ENCODE measurements around the gene ADAMTS13. TPM values are rescaled to one million over a fixed set of nuclear protein-coding genes. Genes with fewer than 3 reads are reported as not detected.

Gene ADAMTS13
- total and polyA plus RNA-seq, 2 donors (not counting 1 experiment from before 2014, with no cell fraction given) = 0.78 to 3.1 TPM

DNA sequence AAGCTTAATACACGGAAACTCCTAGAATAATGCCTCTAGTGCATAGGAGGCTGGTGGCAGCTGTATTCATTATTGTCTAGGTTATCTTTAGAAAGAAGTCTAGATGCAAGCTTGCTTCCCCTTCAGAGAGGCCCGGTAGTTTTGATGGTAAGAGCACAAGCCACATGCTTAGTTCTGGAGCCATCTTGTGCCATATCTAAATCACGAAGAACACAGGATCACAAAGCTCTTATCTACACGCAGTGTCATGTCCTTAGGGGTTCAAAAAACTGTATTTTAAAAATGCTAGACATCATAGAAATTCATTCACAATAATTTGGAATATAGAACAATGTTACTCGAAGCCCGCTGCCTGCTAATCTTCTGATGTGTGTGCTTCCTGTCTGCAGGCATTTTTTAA lies 43.8 kb downstream of the ADAMTS13 start:
- no peak overlapping the region for H3K4me3 ChIP-seq (replicated peaks in 1 of 4; ENCODE audit: control extremely low read depth in 1 of 4, insufficient read depth in 1 of 4, low read depth in 3 of 4, low read length in 4 of 4)
- TF ChIP-seq EZH2 (IDR thresholded peaks at IDR 0.05; ENCODE audit: low read length, missing control alignments) = no peak
- TF ChIP-seq, protein P1, sequence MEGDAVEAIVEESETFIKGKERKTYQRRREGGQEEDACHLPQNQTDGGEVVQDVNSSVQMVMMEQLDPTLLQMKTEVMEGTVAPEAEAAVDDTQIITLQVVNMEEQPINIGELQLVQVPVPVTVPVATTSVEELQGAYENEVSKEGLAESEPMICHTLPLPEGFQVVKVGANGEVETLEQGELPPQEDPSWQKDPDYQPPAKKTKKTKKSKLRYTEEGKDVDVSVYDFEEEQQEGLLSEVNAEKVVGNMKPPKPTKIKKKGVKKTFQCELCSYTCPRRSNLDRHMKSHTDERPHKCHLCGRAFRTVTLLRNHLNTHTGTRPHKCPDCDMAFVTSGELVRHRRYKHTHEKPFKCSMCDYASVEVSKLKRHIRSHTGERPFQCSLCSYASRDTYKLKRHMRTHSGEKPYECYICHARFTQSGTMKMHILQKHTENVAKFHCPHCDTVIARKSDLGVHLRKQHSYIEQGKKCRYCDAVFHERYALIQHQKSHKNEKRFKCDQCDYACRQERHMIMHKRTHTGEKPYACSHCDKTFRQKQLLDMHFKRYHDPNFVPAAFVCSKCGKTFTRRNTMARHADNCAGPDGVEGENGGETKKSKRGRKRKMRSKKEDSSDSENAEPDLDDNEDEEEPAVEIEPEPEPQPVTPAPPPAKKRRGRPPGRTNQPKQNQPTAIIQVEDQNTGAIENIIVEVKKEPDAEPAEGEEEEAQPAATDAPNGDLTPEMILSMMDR (conservative IDR thresholded peaks at IDR 0.05 in 1 of 2, IDR thresholded peaks at IDR 0.05 in 1 of 2; ENCODE audit: low read depth in 1 of 2, low read length in 2 of 2) = no peak
- no peak for DNase-seq (ENCODE audit: low read depth in 2 of 2)
- no peak overlapping the region for H3K4me2 ChIP-seq (ENCODE audit: extremely low read depth, insufficient read depth, low read length)
- H3K36me3 ChIP-seq (ENCODE audit: control insufficient read depth, insufficient read depth, low read length) = no peaks in the 10 kb centered on the region
- no peaks in the 10 kb centered on the region for H4K20me1 ChIP-seq (ENCODE audit: control insufficient read depth, extremely low read depth, insufficient read depth, low read length)
- no peaks in the 10 kb centered on the region for H3K9me3 ChIP-seq (ENCODE audit: control insufficient read depth, insufficient read depth, low read depth, low read length)
- H3K27ac ChIP-seq (ENCODE audit: insufficient read depth, low read length) = no peak overlapping the region
- H3K79me2 ChIP-seq (ENCODE audit: control insufficient read depth, insufficient read depth, low read length) = no peaks in the 10 kb centered on the region
- no peak overlapping the region for H3K9ac ChIP-seq (ENCODE audit: insufficient read depth, low read length)
- H3K27me3 ChIP-seq (ENCODE audit: control insufficient read depth, insufficient read depth, low read length) = no peaks in the 10 kb centered on the region
- H3K4me1 ChIP-seq (ENCODE audit: control insufficient read depth, extremely low read depth, insufficient read depth, low read length) = no peaks in the 10 kb centered on the region
- no peak overlapping the region for H2AFZ ChIP-seq (ENCODE audit: low read length)

DNA sequence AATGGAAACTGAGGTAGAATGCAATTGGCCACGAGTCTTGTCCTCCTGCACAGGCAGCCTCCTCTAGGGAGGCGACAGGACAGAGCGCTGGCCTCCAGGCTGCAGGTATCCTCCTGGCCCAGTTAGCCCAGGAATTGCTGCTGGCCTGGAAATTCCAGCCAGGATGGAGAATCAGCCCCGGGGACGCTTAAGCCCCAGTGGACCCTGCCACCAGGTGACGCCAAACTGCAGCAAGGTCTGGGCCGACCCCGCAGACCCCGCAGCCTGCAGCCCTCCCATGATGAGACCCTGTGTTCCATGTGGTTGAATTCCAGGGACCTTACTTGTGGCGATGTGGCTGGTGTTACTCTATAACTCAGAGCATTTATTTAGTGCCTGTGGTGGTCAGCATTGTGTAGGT lies 44.9 kb downstream of the ADAMTS13 start:
- no peaks in the 10 kb centered on the region for H3K4me1 ChIP-seq (ENCODE audit: control insufficient read depth, extremely low read depth, insufficient read depth, low read length)
- H3K27me3 ChIP-seq (ENCODE audit: control insufficient read depth, insufficient read depth, low read length) = no peaks in the 10 kb centered on the region
- H3K4me2 ChIP-seq (ENCODE audit: extremely low read depth, insufficient read depth, low read length) = no peak overlapping the region
- H3K9me3 ChIP-seq (ENCODE audit: control insufficient read depth, insufficient read depth, low read depth, low read length) = no peaks in the 10 kb centered on the region
- no peak overlapping the region for H3K4me3 ChIP-seq (replicated peaks in 1 of 4; ENCODE audit: control extremely low read depth in 1 of 4, insufficient read depth in 1 of 4, low read depth in 3 of 4, low read length in 4 of 4)
- no peak overlapping the region for H2AFZ ChIP-seq (ENCODE audit: low read length)
- no peak for DNase-seq (ENCODE audit: low read depth in 2 of 2)
- H4K20me1 ChIP-seq (ENCODE audit: control insufficient read depth, extremely low read depth, insufficient read depth, low read length) = no peaks in the 10 kb centered on the region
- H3K27ac ChIP-seq (ENCODE audit: insufficient read depth, low read length) = no peak overlapping the region
- no peaks in the 10 kb centered on the region for H3K79me2 ChIP-seq (ENCODE audit: control insufficient read depth, insufficient read depth, low read length)
- H3K36me3 ChIP-seq (ENCODE audit: control insufficient read depth, insufficient read depth, low read length) = no peaks in the 10 kb centered on the region
- no peak overlapping the region for H3K9ac ChIP-seq (ENCODE audit: insufficient read depth, low read length)
- TF ChIP-seq, protein P1 (conservative IDR thresholded peaks at IDR 0.05 in 1 of 2, IDR thresholded peaks at IDR 0.05 in 1 of 2; ENCODE audit: low read depth in 1 of 2, low read length in 2 of 2) = no peak
- TF ChIP-seq EZH2 (IDR thresholded peaks at IDR 0.05; ENCODE audit: low read length, missing control alignments) = no peak

DNA sequence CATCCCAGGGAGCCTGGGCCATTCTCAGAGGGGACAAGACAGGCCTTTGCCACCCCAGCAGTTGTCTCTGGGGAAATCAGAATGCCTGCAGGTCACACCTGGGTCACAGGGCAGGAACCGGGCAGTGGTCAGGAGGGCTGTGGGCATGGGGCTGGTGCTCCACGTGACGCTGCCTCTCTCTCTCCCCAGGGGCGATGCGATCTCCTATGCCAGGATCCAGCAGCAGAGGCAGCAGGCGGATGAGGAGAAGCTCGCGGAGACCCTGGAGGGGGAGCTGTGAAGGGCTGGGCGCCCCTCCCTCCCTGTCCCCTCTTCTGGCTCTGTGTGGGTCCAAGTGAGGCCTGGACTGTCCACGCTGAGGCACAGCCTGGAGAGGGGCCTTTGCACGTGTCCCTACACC lies 46.2 kb downstream of the ADAMTS13 start:
- no peak overlapping the region for H3K4me2 ChIP-seq (ENCODE audit: extremely low read depth, insufficient read depth, low read length)
- H3K9ac ChIP-seq (ENCODE audit: insufficient read depth, low read length) = no peak overlapping the region
- H3K4me3 ChIP-seq (replicated peaks in 1 of 4; ENCODE audit: control extremely low read depth in 1 of 4, insufficient read depth in 1 of 4, low read depth in 3 of 4, low read length in 4 of 4) = no peak overlapping the region
- H3K79me2 ChIP-seq (ENCODE audit: control insufficient read depth, insufficient read depth, low read length) = no peaks in the 10 kb centered on the region
- no peak overlapping the region for H3K27ac ChIP-seq (ENCODE audit: insufficient read depth, low read length)
- no peaks in the 10 kb centered on the region for H3K36me3 ChIP-seq (ENCODE audit: control insufficient read depth, insufficient read depth, low read length)
- H4K20me1 ChIP-seq (ENCODE audit: control insufficient read depth, extremely low read depth, insufficient read depth, low read length) = no peaks in the 10 kb centered on the region
- no peaks in the 10 kb centered on the region for H3K9me3 ChIP-seq (ENCODE audit: control insufficient read depth, insufficient read depth, low read depth, low read length)
- H3K4me1 ChIP-seq (ENCODE audit: control insufficient read depth, extremely low read depth, insufficient read depth, low read length) = no peaks in the 10 kb centered on the region
- no peak overlapping the region for H2AFZ ChIP-seq (ENCODE audit: low read length)
- H3K27me3 ChIP-seq (ENCODE audit: control insufficient read depth, insufficient read depth, low read length) = no peaks in the 10 kb centered on the region
- TF ChIP-seq, protein P1 (conservative IDR thresholded peaks at IDR 0.05 in 1 of 2, IDR thresholded peaks at IDR 0.05 in 1 of 2; ENCODE audit: low read depth in 1 of 2, low read length in 2 of 2) = no peak
- DNase-seq (ENCODE audit: low read depth in 2 of 2) = no peak
